GM19240 (cell line): ENCODE measurements around the gene AGER.
"Not testable (repeated sequence)": the region's sequence is repeated elsewhere in the genome, so short reads cannot be mapped to it uniquely, and the experiment has no call there.

ENCODE experiments used
- DNase-seq: peaks from one replicate; pipeline ENCODE4 v3.0.0; 2011; ENCODE audit warnings: low spot score; ENCODE audit not compliant: insufficient read length

The AGER gene

GRCh38 chr6:32200711-32201475 is 16.8 kb upstream of the AGER start:
- no peak for DNase-seq

DNA sequence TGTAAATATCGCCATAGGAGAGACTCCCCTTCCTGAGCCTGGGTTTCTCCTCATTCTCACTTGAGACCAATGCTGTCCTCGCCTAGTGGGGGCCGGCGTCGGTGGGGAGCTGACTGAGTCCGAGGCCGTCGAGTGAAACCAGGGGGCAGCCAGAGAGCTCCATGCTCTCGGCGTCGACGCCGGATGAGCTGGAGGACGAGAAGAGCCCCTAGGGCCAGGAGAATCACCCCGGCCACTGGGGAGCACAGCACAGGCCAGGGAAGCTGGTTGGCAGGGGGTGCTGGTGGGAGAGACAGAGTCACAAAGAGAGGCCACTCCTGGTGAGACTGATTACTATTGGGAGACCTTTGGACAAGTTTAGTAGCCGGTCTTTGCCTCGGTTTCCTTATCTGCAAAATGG is 14.8 kb upstream of the AGER start:
- no peak for DNase-seq

- DNase-seq: no peak
Measured at GRCh38 chr6:32198345-32198696, 14.3 kb upstream of the AGER start.

DNA sequence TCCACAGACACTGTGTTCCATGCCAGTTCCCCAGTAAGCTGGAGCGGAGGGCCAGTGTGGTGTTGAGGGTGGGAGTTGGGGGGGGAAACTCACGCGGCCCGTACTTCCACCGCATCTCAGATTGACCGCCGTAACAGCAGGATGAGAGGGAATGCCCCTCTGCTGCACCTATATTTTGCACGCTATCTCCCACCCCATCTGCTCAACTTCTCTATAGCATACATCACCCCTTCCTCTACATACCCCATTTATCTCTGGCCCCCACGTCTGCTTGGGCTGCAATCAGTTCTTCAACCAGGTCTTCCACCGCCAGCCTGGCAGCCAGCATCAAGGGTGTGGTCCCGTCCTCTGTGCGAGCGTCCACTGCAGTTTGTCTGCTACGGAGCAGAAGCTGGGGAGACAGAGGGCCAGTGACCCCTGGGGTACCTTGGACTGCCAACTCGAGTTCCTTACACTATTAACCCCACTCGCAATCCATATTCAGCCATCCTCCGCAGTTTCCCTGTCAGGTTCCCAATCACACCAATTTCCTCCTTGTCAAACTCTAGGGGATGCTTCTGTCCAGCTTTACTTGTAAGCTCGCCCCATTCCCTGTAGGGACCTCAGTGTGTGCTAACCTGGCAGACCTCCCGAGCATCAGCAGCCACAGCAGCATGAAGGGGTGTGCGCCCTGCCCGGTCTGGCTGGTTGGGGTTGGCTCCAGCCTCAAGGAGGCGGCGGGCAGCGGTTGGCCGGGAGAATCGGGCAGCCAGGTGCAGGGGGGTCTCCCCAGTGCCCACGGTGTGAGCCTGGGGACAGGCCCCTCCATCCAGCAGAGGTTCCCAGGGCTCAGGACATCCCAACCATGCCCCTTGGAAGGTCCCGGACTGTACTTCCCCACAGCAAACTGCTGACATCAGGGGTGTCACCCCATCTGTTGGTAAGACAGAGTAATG is 12.9 kb upstream of the AGER start:
- no peak for DNase-seq

- peak; percentile 33 for DNase-seq
Measured at GRCh38 chr6:32195902-32196681, 12.0 kb upstream of the AGER start.

GRCh38 chr6:32195652-32195901 is 11.5 kb upstream of the AGER start:
- peak; percentile 93 for DNase-seq

- DNase-seq: no peak
Measured at GRCh38 chr6:32194825-32195651, 11.0 kb upstream of the AGER start.

DNA sequence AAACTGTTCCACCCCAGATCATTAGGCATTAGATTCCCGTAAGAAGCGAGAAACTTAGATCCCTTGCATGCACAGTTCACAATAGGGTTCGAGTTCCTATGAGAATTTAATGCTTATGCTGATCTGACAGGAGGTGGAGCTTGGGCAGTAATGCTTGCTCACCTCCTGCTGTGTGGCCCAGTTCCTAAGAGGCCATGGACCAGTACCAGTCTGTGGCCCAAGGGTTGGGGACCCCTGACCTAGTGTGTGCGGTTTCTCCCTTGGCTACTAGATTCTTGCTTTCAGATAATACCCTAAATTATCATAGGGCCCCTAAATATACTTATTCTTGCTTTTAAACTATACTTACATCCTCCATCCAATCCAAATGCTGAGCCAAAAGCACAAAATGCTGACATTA is 10.3 kb upstream of the AGER start:
- DNase-seq: no peak

DNA sequence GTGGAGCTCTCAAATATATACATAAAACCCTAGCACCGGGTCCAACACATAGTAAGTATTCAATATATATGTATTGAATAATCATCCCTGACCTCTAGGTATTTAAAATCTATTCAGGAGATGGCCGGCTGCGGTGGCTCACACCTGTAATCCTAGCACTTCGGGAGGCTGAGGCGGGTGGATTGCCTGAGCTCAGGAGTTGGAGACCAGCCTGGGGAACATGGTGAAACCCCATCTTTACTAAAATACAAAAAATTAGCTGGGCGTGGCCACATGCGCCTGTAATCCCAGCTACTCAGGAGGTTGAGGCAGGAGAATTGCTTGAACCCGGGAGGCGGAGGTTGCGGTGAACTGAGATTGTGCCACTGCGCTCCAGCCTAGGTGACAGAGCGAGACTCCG is 9.0 kb upstream of the AGER start:
- DNase-seq: not testable (repeated sequence)

GRCh38 chr6:32192608-32193039 is 8.6 kb upstream of the AGER start, which contains the start of gene GPSM3:
Gene GPSM3 (minus strand): TSS chr6:32192643. CDS start chr6:32192513, 130 bp downstream.
- DNase-seq: no peak

DNA sequence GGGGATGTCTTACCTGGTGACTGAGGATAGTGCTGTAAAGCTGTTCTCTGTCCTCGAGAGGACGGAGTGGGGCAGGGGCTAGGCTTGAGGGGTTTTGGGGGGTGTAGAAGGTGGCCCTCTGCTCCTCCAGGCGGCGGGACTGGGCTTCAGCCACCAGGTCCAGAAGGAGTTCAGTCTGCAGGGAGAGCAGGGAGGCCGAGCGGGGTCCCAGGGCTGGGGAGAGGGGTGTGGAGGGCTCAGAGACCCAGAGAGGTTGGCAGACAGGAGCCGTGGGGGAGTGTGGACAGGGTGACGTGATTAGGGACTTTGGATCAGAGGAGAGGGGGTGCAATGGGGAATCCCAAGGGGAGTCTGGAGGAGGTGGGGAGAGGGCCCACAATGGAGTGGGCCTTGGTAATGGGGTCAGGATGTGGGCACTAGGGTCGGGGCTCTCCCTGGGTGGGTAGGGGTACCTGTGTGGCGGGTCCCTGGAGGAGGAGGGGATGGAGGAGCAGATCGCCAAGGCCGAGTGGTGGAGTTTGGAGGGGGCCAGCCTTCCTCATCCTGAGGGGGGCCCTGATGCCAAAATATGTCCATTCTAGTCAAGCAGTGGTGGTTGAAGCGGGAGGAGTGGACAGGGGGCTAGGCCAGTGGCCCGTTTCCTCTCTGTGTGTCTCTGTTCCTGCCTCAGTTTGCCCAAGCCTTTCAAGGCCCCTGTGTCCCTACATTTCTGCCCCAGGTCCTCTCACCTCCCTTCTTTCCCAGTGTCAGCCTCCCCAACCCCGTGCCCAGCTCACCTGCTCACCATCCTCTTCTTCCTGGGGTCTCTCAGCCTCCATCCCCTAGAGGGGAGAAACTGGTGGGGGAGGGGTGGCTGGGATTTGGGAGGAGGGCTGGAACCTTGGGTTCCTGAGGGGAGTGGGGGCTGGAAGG is 7.9 kb upstream of the AGER start:
- no peak for DNase-seq

DNA sequence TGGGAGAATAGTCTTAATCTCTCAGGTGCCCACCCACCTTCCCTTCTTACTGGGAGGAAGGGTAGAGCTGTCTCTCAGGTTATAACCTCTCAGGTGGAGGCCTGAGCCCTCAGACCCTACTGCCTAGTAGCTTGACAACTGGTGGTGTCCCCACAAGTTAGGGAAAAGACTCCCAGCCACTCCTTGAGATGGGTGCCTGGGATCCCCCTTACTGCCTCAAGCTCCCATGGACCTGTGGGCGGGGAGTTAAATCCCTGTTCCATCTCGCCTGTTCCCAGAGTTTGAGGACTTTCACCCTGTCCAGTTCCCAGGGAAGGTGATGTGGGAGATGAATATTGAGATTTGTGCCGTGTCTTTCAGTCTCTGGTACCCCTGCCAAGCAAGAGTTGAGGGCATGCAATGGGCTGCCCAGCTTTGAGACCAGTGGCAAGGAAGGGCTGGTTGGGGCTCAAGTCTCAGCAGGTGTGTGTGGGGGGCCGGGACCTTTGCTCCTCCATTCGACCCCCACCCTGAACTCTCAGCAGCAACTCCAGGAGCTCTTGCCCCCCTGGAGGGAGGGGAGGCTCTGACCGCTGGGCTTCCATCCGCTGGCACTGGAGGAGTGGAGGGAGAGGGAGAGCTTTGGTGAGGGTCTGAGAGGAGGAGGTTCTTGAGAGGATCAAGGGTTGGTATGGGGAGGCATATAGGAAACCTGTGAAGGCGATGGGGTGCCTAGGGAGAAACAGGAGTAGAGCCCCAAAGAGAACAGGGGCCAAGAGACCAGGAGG is 7.0 kb upstream of the AGER start:
- no peak for DNase-seq

DNA sequence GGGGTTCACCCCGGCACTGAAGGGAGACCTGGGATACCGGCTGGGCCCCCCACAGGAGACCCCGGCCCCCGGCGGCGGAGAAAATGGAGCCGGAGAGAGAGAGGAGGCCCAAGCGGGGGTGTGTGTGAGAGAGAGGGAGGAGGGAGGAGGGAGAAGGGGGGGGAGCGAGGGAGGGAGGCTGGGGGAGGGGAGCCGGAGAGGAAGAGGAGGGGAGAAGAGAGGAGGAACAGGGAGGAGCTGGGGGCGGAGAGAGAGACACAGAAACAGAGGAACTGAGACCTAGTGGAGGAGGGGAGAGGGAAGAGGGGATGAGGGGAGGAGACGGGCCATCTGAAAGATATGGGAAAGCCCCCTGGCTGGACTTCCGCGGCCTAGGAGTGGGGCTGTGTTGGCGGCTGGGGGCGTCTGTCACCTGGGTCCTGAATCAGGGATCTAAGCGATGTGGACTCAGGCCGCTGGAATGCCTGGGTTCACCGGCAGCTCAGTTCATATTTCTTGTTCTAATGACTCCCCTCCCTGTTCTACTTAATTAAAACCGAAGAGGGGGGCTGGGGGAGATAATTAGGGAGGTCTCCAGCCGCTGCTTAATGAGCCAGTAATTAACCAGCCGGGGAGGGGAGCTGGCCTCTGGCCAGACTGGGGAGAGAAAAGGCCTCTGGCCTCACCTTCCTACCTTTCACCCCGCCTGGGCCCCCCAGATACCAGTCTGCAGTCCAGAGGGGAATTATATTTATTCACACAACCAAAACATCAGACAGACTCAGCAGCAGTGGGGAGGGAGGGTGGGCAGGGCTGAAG is 6.2 kb upstream of the AGER start, which contains the start of gene PBX2:
Gene PBX2, minus strand, starts transcription at position 149 of the 798 bp plus-strand sequence. CDS start 287 bp downstream, outside the sequence.
- peak; percentile 33 for DNase-seq

DNA sequence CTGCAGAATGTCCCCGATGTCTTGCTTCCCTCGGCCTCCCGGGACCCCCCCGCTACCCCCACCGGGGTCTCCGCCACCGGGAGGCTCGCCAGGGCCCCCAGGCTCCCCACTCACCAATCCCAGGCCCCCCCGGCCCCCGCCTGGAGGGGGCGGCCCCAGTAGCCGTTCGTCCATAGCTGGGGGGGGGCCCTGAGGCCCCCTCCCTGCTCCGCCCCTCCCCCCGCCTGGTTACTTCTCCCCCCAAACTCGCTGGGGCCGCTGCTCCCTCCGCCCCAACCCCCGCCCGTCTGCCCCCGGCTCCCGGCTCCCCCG is 5.6 kb upstream of the AGER start:
- DNase-seq: no peak

GRCh38 chr6:32189069-32189741 is 5.2 kb upstream of the AGER start:
- DNase-seq: no peak

DNA sequence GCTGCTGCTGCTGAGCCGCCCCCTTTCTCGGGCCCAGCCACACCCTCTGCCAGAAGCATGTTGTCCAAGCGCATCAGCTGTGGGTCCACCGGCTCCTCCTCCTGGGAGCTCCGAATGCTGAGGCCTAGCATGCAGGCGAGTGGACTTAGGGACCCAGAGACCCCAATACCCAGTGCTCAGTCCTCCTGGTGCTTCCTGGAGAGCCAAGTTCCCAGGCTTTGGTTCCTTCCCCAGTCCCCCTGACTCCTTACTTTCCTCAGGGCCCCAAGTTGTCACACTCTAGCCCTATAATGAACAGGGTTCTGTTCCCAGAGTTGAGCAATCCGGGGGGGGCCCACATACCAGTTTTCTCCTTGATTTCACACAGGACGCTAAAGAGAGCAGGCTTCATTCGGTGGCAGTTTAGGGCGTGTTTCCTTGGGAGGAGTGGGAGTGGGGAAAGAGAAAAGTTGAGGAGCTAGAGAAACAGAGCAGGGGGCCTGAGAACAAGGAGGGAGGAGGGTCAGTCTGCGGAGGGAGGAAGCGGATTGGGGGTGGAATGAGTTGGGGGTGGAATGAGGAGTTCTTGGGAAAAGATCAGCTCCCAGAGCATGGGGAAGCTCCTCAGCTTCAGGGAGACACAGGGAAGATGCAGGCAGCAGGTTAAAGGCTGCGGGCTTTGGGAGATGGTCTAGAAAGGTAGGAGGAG is 4.5 kb upstream of the AGER start:
- DNase-seq: no peak

- not testable (repeated sequence) for DNase-seq
Measured at GRCh38 chr6:32187725-32188380, 3.8 kb upstream of the AGER start.
